ENCODE measurements around the gene CHST10.
"Not testable (repeated sequence)": the region's sequence is repeated elsewhere in the genome, so short reads cannot be mapped to it uniquely, and the experiment has no call there.

Gene CHST10

GRCh38 chr2:100345144-100345543 is 72.3 kb downstream of the CHST10 start:
- in situ Hi-C loops (cut with HindIII; ENCODE audit: low sequenced_read_pairs), result not testable (repeated sequence)

GRCh38 chr2:100344433-100344832 is 73.0 kb downstream of the CHST10 start:
- in situ Hi-C loops (cut with HindIII; ENCODE audit: low sequenced_read_pairs), result no loop called here

GRCh38 chr2:100342466-100342865 is 75.0 kb downstream of the CHST10 start:
- in situ Hi-C loops (cut with HindIII; ENCODE audit: low sequenced_read_pairs), result not testable (repeated sequence)

Data from endothelial cell of hepatic sinusoid (primary cell).